ENCODE data around the gene CREB5.

Gene CREB5

DNA sequence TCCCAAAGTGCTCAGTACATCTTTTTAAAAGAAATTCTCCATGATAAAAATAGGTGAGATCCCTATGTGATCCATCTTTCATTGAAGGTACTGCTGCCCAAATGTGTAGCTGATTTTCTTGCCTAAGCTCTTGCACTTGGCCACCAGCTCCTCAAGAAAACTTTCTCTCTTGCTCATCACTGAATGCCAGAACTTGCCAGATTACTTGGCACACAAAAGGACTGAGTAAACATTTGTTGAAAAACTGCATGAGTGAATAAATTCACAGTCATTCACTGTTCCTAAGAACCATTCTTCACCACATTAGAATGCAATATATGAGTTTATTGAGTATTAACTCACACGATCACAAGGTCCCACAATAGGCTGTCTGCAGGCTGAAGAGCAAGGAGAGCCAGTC lies 445.9 kb downstream of the CREB5 start:
- no peak for DNase-seq (ENCODE audit: low read depth)

DNA sequence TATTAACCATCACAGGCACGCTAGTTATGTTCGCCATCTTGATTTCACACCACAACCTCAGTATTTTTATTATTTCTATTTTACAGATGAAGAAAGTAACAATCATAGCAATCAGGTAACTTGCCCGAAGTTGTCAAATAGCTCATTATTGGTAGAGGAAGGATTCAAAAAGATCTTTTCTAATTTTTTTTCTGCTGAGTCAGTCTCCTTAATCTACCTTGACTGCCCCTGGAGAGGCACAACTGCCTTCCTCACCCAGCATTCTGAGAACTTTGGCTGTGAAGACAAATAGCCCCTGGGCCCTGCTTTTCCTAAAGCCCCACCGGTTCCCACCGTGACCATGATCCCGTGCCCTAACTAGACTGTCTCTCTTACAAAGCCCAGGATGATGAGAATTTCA lies 446.6 kb downstream of the CREB5 start:
- no peak for DNase-seq (ENCODE audit: low read depth)

DNA sequence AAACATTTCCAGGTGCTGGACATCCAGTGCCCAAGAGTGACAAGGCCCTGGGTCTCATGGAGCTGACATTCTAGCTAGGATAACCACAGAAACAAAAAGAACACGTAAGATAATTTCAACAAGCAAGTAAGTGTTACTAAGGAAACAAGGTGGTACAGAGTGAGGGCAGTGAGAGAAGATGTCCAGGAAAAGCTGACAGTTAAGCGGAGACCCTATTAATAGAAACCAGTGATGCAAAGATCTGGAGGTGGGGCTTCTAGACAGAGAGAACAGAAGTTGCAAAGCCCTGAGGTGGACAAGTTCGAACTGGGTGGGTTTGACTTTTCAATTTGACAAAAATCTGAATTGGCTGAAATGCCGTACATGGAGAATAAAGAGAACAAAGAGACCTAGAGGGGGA lies 449.5 kb downstream of the CREB5 start:
- DNase-seq (ENCODE audit: low read depth), result no peak

DNA sequence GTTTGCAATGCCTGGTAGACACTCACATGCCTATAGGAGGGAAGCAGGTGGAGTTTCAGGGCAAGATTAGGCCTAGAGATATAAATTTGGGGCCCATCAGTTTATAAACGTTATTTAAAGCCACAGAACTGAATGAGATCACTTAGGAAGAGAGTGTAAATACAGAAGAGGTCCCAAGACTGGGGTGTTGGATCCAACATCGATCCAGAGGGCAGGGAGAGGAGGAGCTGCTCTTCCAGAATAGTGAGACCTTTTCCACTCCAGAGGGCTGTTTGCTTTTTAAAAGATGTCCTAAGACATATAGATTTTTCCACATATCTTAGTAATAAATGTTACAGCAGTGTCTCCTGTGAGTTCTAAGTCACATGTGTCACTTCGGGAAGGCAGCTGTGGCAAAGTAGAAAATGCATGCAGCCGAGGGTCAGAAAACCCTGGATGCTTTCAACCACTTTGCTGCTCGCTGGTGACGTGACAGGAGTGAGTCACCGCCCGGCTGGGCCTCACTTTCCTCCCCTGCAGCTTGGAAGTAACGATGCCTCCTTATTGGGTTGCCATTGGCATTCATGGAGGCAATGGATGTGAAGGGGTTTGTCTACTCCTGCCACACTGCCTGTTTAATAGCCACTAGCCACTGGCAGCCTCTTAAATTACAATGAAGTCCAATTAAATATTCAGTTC lies 450.4 kb downstream of the CREB5 start:
- no peak for DNase-seq (ENCODE audit: low read depth)

DNA sequence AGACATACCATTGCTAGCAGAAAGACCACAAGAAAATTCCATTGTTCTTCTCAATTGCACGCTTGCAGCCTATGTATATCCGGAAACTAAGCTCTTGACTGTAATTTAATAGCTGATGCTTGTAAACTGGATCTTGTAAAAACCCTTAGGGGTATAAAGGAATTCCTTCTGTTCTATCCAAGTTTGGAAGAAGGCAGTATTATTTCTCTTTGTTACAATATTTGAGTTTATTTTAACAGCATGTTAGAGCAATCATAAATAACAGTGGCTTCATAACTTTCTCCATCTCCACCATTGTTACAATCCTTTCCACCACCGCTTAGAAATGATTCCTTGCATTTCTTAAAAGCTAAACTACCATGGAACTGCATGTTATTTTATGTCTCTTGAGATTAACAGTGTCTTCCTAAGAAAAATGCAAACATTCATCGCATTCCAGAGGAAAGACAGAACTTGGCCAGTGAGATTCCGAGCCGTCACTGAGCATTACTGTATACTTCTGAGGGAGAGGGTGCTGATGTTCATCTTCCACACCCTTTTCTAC lies 453.4 kb downstream of the CREB5 start:
- DNase-seq (ENCODE audit: low read depth), result no peak

DNA sequence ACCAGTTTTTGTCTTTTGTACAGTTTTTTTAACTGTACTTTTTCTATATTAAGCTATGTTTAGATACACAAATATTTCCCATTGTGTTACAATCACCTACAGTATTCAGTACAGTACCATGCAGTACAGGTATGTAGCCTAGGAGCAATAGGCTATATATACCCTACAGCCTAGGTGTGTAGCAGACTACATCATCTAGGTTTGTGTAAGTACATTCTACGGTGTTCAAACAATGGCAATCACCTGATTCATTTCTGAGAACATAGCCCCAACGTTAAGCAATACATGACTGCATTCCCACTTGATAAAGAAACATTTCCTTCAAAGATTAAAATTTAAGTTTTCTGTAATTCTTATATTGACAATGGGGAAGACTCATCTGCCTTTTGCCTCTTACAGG lies 456.4 kb downstream of the CREB5 start:
- DNase-seq (ENCODE audit: low read depth), result no peak

- no peak for DNase-seq (ENCODE audit: low read depth)
These were observed 458.8 kb downstream of the CREB5 start for GRCh38 chr7:28871077-28871476.

DNA sequence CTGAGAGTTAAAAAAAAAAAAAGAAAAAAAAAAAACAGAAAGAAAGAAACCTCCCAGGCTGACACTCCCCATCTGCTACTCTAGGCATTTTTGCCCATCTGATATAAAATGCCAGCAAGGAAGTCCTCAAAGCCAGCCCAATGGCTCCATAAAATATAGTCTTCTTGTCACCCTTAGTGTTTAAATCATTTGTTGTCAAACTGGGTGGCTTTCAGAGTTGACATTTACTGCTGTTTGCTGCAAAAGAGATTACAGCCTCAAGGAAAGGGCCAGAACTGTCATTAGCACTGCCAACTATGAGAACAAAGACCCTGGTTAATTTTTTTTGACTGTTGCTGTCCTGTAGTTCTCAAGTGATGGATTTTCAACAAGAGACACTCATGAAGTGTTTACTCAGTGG lies 459.3 kb downstream of the CREB5 start:
- no peak for DNase-seq (ENCODE audit: low read depth)

DNA sequence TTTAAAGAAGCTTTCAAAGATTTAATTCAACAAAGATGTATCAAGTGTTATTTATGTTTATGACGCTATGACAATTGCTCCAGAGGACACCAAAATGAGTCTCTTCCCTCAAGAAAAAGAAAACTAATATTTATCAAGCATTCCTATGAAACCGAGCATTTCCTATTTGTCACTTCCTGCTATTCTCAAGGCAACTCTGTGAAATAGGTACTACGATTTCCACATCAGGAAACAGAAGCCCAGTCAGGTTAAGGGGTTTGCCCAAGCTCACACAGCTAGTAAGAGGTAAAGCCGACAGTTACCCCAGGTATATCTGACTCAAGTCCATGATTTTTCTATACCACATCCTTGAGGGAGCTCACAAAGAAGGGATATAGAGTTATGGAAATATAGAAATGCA lies 459.9 kb downstream of the CREB5 start:
- DNase-seq (ENCODE audit: low read depth), result no peak

DNA sequence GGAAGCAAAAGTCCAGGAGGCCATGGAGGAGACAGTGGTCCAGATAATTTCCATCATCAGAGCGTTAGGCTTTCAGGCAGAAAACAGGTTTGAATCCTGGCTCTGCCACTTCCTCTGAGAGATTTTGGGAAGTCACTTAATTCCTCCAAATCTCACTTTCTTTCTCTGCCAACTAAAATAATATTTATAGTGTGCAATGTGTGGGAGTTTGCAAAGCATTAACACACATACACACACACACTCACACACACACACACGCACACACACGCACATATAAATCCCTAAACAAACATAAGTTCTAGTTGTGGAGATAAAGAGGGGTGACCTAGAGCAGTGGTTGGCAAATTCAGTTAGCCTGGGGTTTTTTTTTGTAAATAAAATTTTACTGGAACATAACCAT lies 461.0 kb downstream of the CREB5 start:
- DNase-seq (ENCODE audit: low read depth), result no peak

DNA sequence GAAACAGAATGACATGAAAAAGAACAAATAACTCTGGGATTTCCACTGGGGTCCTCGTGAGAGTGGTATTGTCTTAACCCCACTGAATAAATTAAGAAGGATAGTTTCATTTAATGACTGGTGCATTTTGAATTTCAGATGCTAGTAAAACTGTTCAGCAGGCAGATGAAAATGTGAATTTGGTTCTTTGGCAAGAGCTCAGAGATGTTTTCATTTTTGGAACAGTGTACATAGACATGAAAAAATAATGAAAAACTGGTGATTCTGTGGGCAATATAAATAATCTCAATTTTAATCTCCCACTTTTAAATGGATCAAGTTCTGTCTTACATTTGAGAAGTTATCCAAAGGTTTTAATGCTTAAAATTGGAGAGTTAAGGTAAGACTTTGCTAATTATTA lies 461.7 kb downstream of the CREB5 start:
- DNase-seq (ENCODE audit: low read depth), result no peak
